H1 (cell line): ENCODE measurements around the gene SPDYA. TPM values are rescaled to one million over a fixed set of nuclear protein-coding genes. Genes with fewer than 3 reads are reported as not detected.

ENCODE experiments used
- ASH2L ChIP-seq: fragments of 200-600, 300-600 bp; sonication (generic); IDR thresholded peaks from one replicate; pipeline ENCODE4 v1.7.1; 2017; ENCODE audit warnings: low read length
- BACH1 ChIP-seq: IDR thresholded peaks from 2 replicates; pipeline ENCODE4 v1.6.1; 2012; ENCODE audit warnings: low read length, improper control_type of control experiment
- GABPA ChIP-seq: IDR thresholded peaks from 2 replicates; pipeline ENCODE4 v1.6.1; 2011; ENCODE audit warnings: mild to moderate bottlenecking, low read length, moderate library complexity, borderline replicate concordance; ENCODE audit not compliant: insufficient read depth
- HDAC2 ChIP-seq, 2 experiments: fragments of 300-600 bp in 1 of 2; sonication (generic) in 1 of 2; IDR thresholded peaks; 2 replicates each; pipeline ENCODE4 v1.6.1; 2011 to 2012; ENCODE audit warnings: low read depth in 2 of 2, low read length in 2 of 2, mild to moderate bottlenecking in 2 of 2, moderate library complexity in 2 of 2, borderline replicate concordance in 1 of 2, inconsistent platforms in 1 of 2
- MAFK ChIP-seq: IDR thresholded peaks from 2 replicates; pipeline ENCODE4 v1.6.1; 2012; ENCODE audit warnings: low read depth, mild to moderate bottlenecking, improper control_type of control experiment, low read length
- POLR2AphosphoS5 ChIP-seq: IDR thresholded peaks from 2 replicates; pipeline ENCODE4 v1.6.1; 2011; ENCODE audit warnings: low read depth, low read length
- polyA plus RNA-seq, 7 experiments: library from polyadenylated mRNA; depleted of rRNA in 3 of 7; stranded (reverse) in 5 of 7; unstranded in 2 of 7; fragments of >200 nt in 5 of 7; fragments of 200-250 nt in 2 of 7; gene quantifications; 1 replicate in 5 of 7; 2 replicates in 1 of 7; 4 replicates in 1 of 7; pipeline versions ENCODE4 v1.2.1 to v1.2.3, GENCODE V29; 2011 to 2013; ENCODE audit warnings: missing spikeins in 2 of 7, mixed read lengths in 2 of 7
- total RNA-seq: library from RNA; stranded (reverse); fragmentation: NEBNext Ultra II Directional; extraction: Animal tissue kit (Norgen Biotek cat#: 25700); gene quantifications from 2 replicates; pipeline ENCODE4 v1.2.1, GENCODE V29; 2021
- TF ChIP-seq, protein P1 (sequence below): IDR thresholded peaks from 2 replicates; pipeline ENCODE4 v1.6.1; 2012; ENCODE audit warnings: inconsistent platforms

Gene SPDYA
- total and polyA plus RNA-seq, 2 of the 8 experiments (the other 6 are each of a cell fraction or from before 2014, with no cell fraction given), result 0.12 to 0.35 TPM

DNA sequence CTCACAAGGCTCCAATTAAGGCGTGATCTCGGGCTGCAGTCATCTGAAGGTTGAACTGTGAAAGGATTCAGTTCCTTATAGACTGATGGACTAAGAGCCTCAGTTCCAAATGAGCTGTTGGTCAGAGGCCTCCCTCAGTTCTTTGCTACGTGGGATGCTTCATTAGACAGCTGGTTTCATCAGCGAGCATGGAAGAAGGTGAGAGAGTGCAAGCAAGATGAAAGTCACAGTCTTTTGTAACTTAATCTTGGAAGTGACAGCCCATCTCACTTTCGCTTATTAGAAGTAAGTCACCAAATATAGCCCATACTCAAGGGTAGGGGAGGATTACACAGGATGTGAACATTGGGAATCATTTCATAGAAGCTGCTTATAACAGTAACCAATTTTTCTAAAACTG is 32.2 kb upstream of the SPDYA start (continued):
- TF ChIP-seq GABPA (no peak), HDAC2 (IDR thresholded peaks at IDR 0.05; ENCODE audit: borderline replicate concordance in 1 of 2, low read depth in 2 of 2, low read length in 2 of 2) (no peak), POLR2AphosphoS5 (no peak), MAFK (no peak), BACH1 (no peak), ASH2L (no peak)
- TF ChIP-seq, protein P1, sequence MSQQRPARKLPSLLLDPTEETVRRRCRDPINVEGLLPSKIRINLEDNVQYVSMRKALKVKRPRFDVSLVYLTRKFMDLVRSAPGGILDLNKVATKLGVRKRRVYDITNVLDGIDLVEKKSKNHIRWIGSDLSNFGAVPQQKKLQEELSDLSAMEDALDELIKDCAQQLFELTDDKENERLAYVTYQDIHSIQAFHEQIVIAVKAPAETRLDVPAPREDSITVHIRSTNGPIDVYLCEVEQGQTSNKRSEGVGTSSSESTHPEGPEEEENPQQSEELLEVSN, result no peak
